Measurements from ENCODE around the gene SMG6. TPM values are rescaled to one million over a fixed set of nuclear protein-coding genes. Genes with fewer than 3 reads are reported as not detected.

SMG6 gene
- total RNA-seq, 4 donors from 2014 or later, result 13.3 to 74.9 (median 41.6) TPM

DNA sequence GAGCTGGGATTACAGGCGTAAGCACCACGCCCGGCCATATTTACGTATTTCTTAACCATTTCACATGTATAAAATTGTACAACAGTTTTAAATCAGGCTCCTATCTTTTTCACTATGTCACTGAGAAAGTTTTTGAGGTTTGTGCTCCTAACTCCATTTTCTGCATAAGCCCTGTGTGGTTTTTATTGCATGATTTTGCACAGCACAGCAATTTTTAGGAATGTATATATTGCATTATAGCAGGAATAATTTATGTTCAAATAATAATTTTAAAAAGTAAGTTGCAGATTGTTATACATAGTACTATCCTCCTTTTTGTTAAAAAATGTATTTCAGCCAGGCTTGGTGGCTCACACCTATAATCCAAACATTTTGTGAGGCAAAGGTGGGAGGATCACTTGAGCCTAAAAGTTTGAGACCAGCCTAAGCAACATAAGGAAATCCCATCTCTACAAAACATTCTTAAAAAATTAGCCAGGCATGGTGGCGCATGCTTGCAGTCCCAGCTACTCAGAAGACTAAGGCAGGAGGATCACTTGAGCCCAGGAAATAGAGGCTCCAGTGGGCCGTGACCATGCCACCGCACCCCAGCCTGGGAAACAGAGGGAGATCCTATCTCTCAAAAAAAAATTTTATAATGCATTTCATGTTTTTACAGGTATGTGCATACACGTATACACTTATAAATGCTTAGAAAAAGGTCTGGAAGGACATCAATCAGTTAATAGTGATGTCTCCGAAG lies 26.0 kb downstream of the SMG6 start:
- intact Hi-C loops (cut with DNase I; ENCODE audit: low total_unique reads), result no loop called here
- Histone ChIP-seq H3K27me3 (no peaks in the 10 kb centered on the region), H3K9me3 (no peaks in the 10 kb centered on the region), H3K36me3 (no peaks in the 10 kb centered on the region), H3K4me1 (no peaks in the 10 kb centered on the region), H3K4me3 (no peak overlapping the region), H3K27ac (no peak overlapping the region)
- no peak for DNase-seq
- TF ChIP-seq CTCF (IDR thresholded peaks at IDR 0.05), result no peak
- no peak for TF ChIP-seq POLR2A (IDR thresholded peaks at IDR 0.05)

DNA sequence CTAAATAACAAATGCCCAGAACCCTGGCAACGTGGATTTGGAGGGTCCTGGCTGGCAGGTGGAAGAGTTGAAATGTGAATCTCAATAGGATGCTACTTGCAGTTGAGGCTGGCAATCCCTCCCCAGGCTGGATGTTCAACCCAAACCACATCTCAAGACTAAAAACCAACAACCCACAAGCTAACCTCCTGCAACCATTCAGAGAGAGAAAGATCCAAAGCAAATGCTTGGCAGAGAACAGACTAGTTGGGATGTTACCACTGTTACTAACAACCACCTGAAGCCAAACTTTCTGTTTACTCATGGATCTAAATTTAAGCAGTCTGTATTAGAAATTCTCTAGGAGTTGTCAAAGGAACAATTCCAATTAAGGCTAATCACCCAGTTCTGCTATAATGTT lies 27.9 kb downstream of the SMG6 start:
- intact Hi-C loops (cut with DNase I; ENCODE audit: low total_unique reads), result no loop called here
- no peak for TF ChIP-seq POLR2A (IDR thresholded peaks at IDR 0.05)
- TF ChIP-seq CTCF (IDR thresholded peaks at IDR 0.05), result no peak
- Histone ChIP-seq H3K4me1 (no peaks in the 10 kb centered on the region), H3K4me3 (no peak overlapping the region), H3K36me3 (no peaks in the 10 kb centered on the region), H3K9me3 (no peaks in the 10 kb centered on the region), H3K27ac (no peak overlapping the region), H3K27me3 (no peaks in the 10 kb centered on the region)
- DNase-seq, result no peak

GRCh38 chr17:2274414-2274813 lies 29.2 kb downstream of the SMG6 start:
- intact Hi-C loops (cut with DNase I; ENCODE audit: low total_unique reads), result no loop called here
- Histone ChIP-seq H3K4me3 (no peak overlapping the region), H3K36me3 (no peaks in the 10 kb centered on the region), H3K27ac (no peak overlapping the region), H3K4me1 (no peaks in the 10 kb centered on the region), H3K27me3 (no peaks in the 10 kb centered on the region), H3K9me3 (no peaks in the 10 kb centered on the region)
- DNase-seq, result no peak
- TF ChIP-seq POLR2A (IDR thresholded peaks at IDR 0.05) (no peak), CTCF (IDR thresholded peaks at IDR 0.05) (no peak)

DNA sequence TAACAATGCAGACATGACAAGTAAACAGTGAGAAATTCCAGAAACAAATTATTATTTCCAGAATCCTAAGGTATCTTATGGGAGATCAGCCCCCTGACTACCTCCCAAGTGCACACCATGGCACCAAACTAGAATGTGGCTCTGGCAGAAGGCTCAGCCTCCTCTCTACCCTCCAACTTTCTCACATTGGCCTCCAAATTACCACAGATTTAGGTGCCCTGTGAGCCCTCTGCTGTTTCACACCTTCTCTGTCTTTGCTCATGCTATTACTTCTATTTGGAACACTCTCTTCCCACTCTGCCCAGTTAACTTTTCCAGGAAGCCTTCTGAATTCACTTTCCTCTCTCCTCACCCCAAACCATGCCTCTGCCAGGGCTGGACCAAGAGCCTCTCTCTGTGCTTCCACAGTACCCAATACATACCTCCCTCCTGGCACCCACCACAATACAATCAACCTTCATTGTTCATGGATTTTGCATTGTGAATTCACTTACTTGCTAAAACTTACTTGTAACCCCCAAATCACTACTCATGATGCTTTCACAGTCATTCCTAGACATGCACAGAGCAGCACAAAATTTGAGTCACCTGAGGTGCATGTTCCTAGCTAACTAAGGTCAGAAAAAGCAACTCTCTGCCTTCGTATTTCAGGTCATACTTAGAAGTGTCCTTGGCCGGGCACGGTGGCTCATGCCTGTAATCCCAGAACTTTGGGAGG lies 31.4 kb downstream of the SMG6 start:
- no peaks in the 10 kb centered on the region for H3K4me1 ChIP-seq
- intact Hi-C loops (cut with DNase I; ENCODE audit: low total_unique reads), result no loop called here
- TF ChIP-seq CTCF (IDR thresholded peaks at IDR 0.05) (no peak), POLR2A (IDR thresholded peaks at IDR 0.05) (no peak)

DNA sequence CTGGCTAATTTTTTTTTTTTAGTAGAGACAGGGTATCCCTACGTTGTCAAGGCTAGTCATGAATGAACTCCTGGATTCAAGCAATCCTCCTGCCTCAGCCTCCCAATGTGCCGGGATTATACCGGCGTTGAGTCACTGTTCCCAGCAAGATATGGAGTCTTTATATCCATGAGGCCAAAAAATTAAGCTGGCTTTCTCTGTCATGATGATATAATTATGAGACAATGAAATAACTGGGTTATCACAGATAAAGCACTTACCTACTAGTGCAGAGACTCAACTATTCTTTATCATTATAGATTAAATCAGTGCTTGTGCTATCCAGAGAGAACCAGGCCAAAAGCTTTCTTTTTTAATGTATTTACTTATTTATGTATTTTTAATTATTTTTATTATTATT lies 36.2 kb downstream of the SMG6 start:
- no peak overlapping the region for H3K4me3 ChIP-seq
- no peaks in the 10 kb centered on the region for H3K9me3 ChIP-seq
- no peaks in the 10 kb centered on the region for H3K36me3 ChIP-seq
- no peak for DNase-seq
- H3K4me1 ChIP-seq, result peaks cover 0 to 9% of the 10 kb centered on the region in 2 donors
- intact Hi-C loops (cut with DNase I; ENCODE audit: low total_unique reads), result no loop called here
- no peak overlapping the region for H3K27ac ChIP-seq
- no peak for TF ChIP-seq POLR2A (IDR thresholded peaks at IDR 0.05)
- no peak for TF ChIP-seq CTCF (IDR thresholded peaks at IDR 0.05)
- H3K27me3 ChIP-seq, result no peaks in the 10 kb centered on the region

More for the DNA sequence above, 31.4 kb downstream of the SMG6 start:
- Histone ChIP-seq H3K36me3 (no peaks in the 10 kb centered on the region), H3K9me3 (no peaks in the 10 kb centered on the region), H3K27ac (no peak overlapping the region), H3K27me3 (no peaks in the 10 kb centered on the region), H3K4me3 (no peak overlapping the region)
- DNase-seq, result no peak

Data from uterus (tissue), 4 donors.